Stimulated activated CD8-positive, alpha-beta memory T cell treated with anti-CD3 and anti-CD28 coated beads, Interleukin-12 subunit alpha, Interleukin-12 subunit beta, amount 100 ng/mL, for 4 hours (primary cell): ENCODE measurements around the gene NUDT14.
A peak's percentile ranks its signal among the peaks of the same experiment; 100 is the strongest.

Experiments
- DNase-seq: peaks from one replicate; pipeline ENCODE4 v3.0.0-alpha.2; 2020; ENCODE audit warnings: low read depth

Gene NUDT14

DNA sequence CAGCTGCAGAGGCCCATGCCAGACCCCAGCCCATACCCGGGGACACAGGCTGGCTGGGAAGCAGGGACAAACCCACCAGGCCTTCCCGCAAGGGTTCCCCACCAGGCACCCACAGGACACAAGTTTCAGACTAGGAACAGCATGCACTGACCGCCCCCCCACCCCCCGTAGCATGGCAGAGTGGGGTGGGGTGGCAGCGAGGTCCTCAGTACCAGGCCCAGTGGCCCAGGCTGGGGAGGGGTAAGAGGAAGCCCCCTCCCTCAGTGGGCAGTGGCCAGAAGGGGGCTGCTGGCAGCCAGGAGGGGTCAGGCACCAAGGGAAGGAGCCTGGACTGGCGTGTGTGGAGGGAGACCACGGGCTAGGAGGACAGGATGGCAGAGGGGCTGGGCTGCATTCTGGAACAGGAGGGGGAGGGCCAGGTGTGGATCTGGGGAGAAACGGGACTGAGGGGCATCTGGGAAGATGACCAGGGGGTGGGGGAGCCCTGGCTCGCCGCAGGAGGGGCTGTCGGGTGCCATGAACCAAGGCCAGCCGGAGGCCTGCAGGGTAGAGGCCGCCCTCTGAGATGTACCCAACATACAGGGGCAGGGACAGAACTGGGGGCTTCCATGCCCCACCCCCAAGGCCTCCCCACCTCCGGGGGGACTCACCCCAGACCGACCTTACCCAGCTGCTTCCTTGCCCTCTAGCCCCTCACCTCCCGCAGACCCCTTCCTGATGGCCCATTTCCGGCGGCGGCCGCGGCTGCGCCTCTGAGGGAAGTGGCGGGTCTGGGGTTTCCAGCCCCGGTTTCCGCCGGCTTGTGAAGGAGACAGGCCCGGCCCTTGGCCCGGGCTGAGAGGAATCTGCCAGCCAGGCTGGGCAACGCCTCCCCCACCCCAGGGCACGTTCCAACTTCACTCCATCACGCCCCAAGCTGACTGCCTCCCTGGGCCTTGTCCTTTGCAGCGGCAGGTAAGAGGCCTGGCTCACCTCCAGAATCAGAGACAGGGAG, 6.9 kb downstream of the NUDT14 start:
- DNase-seq: peak; percentile 39

DNA sequence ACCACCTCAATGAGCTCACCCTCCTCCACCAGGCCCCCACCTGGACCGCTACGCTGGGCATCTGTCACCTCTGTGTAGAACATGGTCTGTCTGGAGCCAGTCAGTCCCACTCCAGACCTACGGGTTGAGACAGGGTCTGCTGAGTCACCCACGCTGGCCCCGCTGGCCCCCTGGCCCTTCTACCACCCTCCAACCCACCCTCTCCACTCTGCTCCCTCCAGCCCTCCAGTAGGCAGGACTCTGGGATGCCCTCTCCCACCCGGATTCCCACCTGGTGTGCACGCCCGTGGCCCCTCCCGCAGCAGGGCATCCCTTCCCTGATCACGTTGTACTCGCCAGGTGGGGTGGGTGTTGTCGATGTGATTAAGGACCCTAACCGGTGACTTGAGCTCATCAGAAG, 8.0 kb downstream of the NUDT14 start:
- no peak for DNase-seq

DNA sequence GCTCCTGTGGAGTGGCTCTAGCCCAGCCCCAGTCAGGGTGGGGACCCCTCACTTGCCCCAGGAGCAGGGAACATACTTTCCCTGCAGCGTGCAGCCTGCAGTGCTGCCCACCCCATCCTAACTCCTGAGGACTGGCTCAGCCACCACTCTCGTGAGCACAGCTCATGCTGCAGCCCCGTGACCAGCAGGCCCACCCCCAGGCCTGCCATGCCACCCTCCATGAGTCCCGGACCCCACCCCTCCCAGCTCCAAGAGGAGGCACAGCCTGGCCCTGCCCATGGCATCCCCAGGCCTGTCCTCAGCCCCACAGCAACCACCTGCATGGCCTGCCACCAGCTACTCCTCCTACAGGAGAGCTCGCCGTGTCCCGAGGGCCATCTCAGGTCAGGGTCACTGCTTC, 8.6 kb downstream of the NUDT14 start:
- DNase-seq: no peak

DNA sequence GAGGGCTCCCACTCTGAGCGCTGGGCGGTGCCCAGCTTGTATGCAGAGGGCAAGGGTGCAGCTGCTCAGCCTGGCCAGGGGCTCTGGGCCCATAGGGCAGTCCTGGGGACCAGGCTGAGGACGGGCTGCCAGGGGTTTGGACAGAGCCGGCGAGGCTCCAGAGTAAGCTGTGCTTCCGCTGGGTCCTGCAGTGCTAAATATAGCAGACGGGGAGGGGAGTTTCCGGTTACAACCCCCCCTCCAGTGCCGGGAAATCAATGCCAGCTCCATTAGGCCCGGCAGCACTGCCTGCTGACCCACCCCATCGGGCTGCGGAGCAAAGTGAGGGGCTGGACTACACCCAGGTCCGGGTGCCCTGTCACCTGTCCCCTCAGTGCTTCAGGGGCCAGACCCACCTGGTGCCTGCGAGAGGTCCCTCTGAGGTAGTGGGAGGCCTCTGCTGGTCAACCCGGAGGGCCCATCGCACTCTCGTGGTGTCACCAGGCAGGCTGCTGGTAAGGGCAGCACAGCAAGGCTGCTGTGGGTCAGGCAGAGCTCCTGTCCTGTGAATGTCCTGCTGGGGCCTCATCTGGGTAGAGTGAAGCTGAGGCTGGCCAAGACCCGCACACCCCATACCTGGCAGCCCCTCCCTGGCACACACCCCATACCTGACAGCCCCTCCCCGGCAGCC, 10.0 kb downstream of the NUDT14 start:
- no peak for DNase-seq

DNA sequence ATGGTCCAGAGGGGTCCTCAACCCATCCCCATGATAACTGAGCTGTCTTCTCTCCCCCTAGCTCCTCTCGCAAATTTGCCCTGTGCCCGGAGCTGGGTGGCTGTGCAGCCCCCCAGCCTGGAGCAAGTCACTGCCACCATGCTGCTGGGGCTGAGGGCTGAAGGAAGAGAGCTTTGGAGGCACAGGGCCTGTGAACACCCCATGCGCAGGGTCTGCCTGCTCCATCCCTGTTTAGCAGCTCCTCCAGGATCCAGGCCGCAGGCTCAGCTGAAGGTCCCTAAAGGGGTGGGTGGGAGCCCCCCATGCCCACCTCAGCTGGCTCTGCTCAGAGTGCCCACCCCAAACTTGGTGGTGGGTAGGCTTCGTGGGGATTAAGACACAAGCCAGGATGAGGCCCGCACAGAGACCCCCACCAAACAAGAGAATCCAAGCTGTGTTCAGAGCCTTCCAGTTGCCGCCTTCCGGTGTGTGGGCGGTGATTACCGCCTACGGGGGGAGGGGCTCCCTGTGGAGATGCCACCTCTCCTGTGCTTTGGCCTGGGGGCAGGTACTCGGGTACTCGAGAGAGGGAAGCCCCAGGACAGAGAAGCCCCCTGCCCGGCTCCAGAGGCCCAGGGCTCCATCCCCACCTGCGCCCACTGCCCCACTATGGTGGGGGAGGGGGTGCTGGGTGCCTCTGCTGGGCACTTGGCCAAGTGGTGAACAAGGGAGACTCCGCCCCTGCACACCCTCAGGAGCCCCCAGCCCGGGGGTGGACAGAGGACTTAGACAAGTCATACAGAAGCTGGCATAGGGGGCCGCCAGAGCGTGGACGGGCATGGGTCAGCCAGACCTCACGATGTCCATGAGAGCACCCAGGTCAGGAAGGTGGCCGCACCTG, 11.1 kb downstream of the NUDT14 start:
- DNase-seq: no peak

DNA sequence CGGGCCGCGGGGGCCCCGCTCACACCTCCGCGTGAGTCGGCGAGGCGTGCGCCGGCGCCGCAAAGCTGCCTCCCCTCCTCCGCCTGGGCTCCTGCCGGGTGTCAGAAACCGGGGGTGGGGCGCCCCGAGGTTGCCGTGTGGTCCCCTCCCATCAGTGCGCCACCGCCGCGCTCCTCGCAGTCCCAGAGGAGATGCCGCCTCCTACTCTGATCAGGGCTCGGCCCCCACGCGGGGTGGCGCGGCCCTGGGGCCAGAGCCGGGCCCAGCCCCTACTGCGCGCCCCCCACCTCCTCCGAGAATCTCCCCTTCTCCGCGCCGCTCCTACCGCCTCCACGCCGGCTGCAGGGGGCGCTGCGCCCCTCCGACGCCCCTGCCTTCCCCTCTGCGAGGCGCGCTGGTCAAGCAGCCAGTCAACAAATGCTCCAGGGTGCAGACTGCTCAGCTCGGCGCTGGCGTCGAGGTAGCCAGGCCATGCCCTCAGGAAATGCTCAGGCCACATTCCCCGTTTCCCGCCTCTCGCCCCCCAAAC, 12.1 kb downstream of the NUDT14 start:
- peak; percentile 39 for DNase-seq

DNA sequence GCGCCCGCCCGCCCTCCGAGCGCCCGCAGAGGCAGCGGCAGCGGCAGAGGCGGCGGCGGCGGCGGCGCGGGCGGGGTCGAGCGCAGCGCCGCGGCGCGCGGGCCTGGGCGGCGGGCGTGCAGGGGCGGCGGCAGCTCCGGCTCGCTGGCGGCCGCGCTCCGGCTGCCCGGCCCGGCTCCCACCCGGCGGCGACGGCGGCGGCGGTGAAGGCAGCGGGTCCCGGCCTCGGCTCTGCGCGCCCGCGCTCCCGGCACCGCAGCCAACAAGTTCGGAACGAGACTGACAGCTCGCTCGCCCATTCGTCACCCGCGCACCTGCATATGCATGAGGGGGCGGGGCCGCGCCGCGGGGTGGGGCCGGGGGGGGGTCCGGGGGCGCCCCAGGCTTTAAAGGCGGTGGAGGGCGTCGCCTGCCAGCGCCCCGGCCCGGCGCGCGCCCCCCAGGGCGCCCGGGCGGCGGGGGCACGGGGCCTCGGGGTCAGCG, 12.6 kb downstream of the NUDT14 start, which contains the start of gene JAG2:
TSS of gene JAG2 (minus strand) at position 281 of the 483 bp plus-strand sequence. CDS start 356 bp downstream, outside the sequence.
- peak; percentile 44 for DNase-seq

DNA sequence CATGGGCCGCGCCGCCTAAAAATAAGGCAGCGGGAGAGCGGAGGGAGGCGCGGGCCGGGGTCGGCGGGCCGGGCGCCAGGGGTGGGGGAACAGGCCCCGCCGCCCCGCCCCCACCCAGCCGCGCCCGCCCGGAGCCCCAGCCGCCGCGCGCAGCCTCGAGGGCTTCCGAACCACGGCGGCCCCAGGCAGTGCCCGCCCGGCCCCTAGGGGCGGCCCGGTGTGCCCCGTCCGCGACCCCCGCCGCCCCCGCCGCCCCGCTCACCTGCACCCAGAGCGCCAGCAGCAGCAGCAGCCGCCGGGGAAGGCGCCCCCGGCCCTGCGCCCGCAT, 13.1 kb downstream of the NUDT14 start:
- no peak for DNase-seq

DNA sequence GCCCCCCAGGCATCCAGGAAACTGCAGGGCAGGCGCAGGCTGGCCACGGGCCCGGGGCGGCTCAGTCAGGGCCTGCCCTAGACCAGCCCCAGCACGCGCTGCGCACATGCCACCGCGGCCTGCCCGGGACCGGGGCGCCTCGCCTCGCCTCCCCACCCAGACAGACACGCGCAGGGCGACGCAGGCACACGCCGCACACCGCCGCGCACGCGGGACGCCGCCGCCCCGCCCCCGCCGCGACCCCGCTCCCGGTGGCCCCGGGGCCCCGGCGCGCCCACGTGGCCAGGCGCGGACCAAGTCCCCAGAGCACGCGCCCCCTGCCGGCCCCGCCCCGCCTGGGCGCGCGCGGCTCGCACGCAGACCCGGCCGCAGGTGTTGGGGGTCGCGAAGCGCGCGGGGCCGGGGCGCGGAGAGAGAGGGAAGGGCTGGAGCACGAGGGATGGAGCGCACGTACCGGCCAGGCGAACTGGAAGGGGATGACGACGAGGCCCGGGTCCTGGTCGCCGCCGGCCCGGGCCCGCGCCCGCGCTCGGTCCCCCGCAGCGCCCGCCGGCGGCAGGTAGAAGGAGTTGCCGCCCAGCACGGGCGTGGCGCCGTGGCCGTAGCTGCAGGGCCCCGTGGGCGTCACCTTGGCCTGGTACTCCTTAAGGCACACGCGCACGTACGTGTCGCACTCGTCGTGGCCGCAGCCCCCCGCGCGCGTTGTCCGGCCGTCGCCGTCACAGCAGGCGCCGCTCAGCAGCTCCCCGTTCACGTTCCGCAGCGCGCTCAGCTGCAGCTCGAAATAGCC, 13.6 kb downstream of the NUDT14 start:
- no peak for DNase-seq

DNA sequence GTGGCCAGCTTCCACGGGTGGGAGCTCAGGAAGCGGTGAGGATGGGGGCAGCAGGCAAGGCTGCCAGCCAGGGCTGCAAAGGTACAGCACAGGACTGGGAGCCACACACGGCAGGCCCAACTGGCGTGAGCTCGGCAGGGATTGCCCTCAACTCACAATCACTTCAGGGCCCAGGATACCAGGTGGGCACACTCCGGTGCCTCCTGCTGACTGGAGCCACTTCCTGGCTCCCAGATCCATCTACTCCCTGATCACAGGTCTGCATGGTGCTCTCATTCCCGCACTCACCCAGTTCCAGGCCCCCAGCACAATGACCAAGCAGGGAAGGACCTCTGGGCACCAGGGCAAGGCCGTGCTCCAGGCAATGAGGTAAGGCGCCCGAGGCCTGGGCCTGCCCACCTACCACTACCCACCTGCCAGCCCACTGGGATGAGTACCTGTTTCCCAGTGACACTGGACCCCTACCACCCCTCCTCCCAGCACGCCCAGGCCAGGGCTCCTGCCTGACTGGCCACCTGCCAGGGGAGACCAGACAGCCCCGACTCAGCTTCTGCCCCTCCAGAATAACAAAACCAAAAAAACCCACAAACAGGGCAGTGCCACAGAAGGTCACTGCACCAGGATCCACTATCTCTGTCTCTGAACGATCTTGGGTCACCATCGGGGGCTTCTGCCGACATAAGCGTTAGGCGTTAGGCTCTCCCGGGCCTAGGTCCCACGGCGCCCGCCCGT, 14.4 kb downstream of the NUDT14 start:
- no peak for DNase-seq

DNA sequence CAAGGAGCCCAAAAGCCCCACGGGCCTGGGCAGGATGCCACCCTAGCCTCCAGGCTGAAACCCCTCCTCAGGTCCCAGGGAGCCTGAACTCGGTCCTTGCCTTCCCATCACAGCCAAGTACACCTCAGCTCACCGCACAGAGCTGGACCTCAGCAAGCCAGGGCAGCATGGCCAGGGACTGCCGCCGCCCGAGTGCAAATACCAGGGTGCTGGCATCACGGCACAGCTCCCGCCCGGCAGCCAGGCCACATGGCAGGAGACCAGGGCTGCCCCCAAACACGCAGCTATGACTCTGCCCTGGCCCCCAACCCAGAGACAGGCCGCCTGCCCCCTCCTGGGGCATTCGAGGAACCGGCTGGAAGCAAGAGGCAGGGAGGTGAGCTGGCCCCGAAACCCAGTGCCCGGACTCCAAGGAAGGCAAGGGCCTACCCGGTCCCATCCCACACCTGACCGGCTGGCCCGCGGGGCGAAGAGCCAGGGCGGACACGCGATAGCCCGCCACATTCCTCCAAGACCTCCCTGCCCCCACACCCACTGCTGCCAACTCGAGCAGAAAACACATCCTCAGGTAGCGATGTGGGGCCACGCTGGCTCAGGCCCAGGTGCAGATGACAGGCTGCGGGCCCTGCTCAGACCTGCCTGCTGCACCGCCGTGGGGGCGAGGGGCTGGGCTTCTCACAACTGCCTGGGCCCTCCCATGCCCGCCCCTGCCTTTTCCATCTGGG, 15.2 kb downstream of the NUDT14 start:
- DNase-seq: no peak

DNA sequence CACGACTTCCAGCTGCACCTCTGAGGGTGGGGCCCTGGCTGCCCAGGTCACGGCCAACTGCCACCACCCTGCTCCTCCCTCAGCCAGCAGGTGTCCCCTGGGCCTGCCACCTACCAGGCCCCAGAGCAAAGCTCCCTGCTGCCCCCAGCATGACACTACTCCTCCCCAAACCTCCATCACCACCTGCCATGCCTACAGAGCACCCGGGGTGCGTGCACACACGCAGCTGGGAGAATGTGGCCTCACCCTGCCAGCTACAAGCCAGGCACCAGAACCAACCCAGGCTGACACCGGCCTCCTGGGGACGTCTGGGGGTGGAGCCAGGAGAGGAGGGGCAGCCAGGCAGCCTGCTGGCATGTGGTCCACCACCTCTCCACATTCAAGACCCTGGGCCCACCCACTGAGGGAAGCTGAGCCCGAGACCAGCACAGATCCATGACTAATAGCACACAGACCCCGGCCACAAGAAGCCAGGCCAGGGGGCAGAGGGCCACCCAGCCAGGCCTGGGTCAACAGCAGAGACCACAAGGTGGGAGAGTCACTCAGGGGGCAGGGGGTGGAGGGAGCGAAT, 15.9 kb downstream of the NUDT14 start:
- DNase-seq: no peak

DNA sequence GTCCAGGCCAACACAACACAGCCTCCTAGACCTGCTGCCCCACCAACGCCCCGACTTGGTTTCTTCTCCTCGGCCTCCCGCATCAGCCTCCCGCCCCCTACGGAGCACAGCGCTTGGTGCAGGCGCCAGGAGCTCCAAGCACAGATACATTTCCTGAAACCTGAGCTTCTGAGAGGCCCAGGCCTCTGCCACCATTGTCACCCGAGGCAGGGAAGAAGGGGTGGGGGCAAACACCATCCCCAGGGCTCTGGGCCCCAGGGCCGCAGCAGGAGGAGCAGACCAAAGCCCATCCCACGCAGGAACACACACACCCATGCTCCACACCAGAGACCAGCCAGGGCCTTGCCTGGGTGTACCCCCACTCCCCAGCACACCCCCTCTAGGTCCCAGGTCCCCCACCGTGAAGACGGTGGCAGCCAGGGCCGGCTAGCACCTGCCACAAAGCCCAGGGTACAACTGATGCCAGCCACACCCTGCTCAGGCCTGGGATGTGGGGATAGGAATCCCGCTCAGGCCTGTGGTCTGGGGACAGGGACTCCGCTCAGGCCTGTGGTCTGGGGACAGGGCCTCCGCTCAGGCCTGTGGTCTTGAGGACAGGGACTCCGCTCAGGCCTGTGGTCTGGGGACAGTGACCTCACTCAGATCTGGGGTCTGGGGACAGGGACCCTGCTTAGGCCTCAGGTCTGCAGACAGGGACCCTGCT, 17.9 kb downstream of the NUDT14 start:
- DNase-seq: no peak

DNA sequence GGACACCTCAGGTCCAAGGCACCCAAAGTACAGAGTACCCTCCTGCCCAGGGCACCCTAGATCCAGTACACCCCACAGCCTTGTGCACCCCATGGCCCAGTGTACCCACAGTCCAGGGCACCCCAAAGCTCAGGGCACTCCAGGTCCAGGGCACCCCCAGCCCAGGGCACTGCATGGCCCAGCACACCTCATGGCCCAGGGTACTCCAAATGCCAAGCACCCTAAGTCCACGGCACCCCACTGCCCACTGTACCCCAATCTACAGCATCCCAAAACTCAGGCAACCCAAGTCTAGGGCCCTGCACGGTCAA, 18.5 kb downstream of the NUDT14 start:
- no peak for DNase-seq

DNA sequence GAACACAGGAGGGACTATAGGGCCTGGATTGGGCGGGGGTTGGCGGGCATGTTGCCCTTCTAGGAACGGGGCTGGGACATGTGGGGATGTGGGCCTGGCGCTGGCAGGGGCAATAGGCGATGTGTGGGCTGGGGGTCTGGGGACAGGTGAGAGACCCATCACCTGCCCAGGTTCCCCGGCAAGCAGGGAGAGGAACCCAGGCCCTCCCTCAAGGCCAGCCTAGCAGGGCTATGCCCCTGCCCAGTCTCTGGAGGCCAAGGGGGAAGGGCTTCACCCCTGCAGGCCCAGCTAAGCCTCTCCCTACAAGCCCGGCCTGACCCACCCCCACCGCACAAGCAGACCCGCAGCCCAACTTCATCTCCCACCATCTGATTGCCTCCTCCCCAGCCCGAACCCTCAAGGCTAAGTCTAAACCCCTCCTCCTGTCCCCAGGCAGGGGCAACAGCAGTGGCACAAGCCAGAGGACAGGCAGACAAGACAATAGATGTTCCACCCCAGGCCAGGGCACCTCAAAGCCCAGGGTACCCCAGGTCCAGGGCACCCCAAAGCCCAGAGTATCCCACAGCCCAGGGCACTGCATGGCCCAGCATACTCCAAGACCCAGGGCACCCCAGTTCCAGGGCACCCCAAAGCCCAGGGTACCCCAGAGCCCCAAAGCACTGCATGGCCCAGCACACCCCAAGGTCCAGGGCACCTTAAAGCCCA, 19.0 kb downstream of the NUDT14 start:
- no peak for DNase-seq

DNA sequence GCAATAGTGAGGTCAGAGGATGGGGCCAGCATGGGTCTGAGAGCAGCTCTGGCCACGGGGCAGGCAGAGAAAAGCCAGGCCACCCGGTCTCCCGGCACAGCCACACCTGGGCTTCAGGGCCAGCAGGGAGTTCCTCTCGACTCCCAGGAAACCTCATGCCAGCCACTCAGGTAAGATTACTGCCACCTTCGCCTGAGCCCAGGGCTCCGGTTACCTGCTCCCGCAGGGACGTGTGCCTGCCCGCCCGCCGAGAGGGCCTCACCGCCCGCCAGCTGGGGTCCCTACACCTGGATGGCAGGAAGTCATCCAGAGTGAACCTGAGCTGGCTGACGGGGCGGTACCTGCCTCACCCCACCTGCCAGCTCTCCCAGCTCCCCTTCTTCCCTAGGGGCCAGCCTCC, 19.8 kb downstream of the NUDT14 start:
- DNase-seq: no peak

DNA sequence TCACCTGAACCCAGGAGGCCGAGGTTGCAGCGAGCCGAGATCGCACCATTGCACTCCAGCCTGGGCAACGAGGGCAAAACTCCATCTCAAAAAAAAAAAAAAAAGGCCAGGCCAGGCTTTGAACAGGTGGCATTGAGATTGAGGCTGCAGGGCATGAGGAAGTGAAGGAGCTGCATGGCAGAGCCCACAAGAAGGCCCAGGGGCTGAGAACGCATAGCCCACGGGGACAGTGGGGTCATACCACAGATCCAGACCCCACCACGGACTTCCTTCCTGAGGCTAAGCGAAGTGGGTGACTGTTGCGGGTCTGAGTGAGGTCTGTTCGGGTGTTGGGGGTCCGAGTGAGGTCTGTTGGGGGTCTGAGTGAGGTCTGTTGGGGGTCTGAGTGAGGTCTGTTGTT, 20.3 kb downstream of the NUDT14 start:
- no peak for DNase-seq

DNA sequence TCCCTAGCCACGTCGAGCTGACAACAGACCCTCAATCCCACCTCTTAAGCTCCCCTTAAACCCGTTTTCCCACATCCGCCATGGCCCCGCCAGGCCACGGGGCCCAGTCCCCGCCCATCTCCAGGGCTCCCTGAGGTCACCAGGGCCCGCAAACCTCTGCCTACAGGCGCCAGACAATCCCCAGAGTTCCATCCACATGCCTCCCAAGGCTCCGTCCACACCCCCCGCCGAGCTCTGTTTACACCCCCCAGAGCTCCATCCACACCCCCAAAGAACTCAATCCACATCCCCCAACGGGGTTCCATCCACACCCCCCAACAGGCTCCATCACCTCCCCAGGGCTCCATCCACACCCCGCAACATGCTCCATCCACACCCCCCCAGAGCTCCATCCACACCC, 21.8 kb downstream of the NUDT14 start:
- DNase-seq: no peak
